Neural cell (in vitro differentiated cells): ENCODE data around the gene ACAP3. TPM values are rescaled to one million over a fixed set of nuclear protein-coding genes. Genes with fewer than 3 reads are reported as not detected.

ENCODE experiments used
- H2AFZ ChIP-seq: fragments of 200-600, 300-800 bp; sonication (generic), shearing (Covaris generic); 2 replicates; pipeline ENCODE4 v1.6.0; 2014; ENCODE audit warnings: low read depth, mild to moderate bottlenecking, antibody characterized with exemption, low read length, moderate library complexity
- H3F3A ChIP-seq: fragments of 200-600 bp; shearing (Covaris generic); 2 replicates; pipeline ENCODE4 v1.6.1; 2016; ENCODE audit warnings: mild to moderate bottlenecking, moderate library complexity, mixed read lengths, antibody characterized with exemption, low read length; ENCODE audit not compliant: insufficient read depth, poor library complexity, severe bottlenecking
- H3K27ac ChIP-seq: fragments of 200-600, 300-800 bp; sonication (generic), shearing (Covaris generic); 2 replicates; pipeline ENCODE4 v1.5.1; 2014; ENCODE audit warnings: mild to moderate bottlenecking, low read length, moderate library complexity
- H3K27me3 ChIP-seq: fragments of 300-800, 200-600 bp; sonication (generic), shearing (Covaris generic); 2 replicates; pipeline ENCODE4 v1.6.0; 2014; ENCODE audit warnings: mild to moderate bottlenecking, low read depth, low read length, moderate library complexity; ENCODE audit not compliant: insufficient read depth
- H3K36me3 ChIP-seq: fragments of 300-800, 200-600 bp; sonication (generic), shearing (Covaris generic); 2 replicates; pipeline ENCODE4 v1.5.1; 2014; ENCODE audit warnings: mild to moderate bottlenecking, antibody characterized with exemption, low read length, moderate library complexity; ENCODE audit not compliant: insufficient read depth
- H3K4me2 ChIP-seq: fragments of 300-800, 200-600 bp; sonication (generic), shearing (Covaris generic); 2 replicates; pipeline ENCODE4 v1.6.0; 2014; ENCODE audit warnings: mild to moderate bottlenecking, low read length
- H3K4me3 ChIP-seq: fragments of 300-800, 200-600 bp; sonication (generic), shearing (Covaris generic); 2 replicates; pipeline ENCODE4 v1.5.1; 2014; ENCODE audit warnings: mild to moderate bottlenecking, low read length, moderate library complexity
- H3K79me2 ChIP-seq: fragments of 200-600 bp; shearing (Covaris generic); replicated peaks from 2 replicates; pipeline ENCODE4 v1.6.0; 2014; ENCODE audit warnings: mild to moderate bottlenecking, low read length, moderate library complexity; ENCODE audit not compliant: insufficient read depth
- H3K9ac ChIP-seq: fragments of 300-800, 200-600 bp; sonication (generic), shearing (Covaris generic); 2 replicates; pipeline ENCODE4 v1.6.1; 2016; ENCODE audit warnings: mild to moderate bottlenecking, low read length, mixed read lengths
- H3K9me2 ChIP-seq: fragments of 200-600 bp; shearing (Covaris generic); 2 replicates; pipeline ENCODE4 v1.6.1; 2016; ENCODE audit warnings: mild to moderate bottlenecking, low read length, mixed read lengths; ENCODE audit not compliant: insufficient read depth
- H3K9me3 ChIP-seq: fragments of 200-600, 300-800 bp; sonication (generic), shearing (Covaris generic); 2 replicates; pipeline ENCODE4 v1.6.1; 2016; ENCODE audit warnings: mild to moderate bottlenecking, mixed run types, low read length, moderate library complexity, mixed read lengths
- H4K20me1 ChIP-seq: fragments of 200-600 bp; shearing (Covaris generic); 2 replicates; pipeline ENCODE4 v1.6.1; 2016; ENCODE audit warnings: mild to moderate bottlenecking, mixed run types; ENCODE audit not compliant: insufficient read depth
- CTCF ChIP-seq: fragments of 450-650 bp; IDR thresholded peaks from 2 replicates; pipeline ENCODE4 v1.5.1; 2014; ENCODE audit warnings: antibody characterized with exemption, mild to moderate bottlenecking, moderate library complexity; ENCODE audit not compliant: poor library complexity, severe bottlenecking
- EP300 ChIP-seq: fragments of 450-650 bp; conservative IDR thresholded peaks from 2 replicates; pipeline ENCODE4 v1.6.1; 2014; ENCODE audit warnings: antibody characterized with exemption, mild to moderate bottlenecking, moderate library complexity; ENCODE audit not compliant: poor library complexity, severe bottlenecking
- EZH2 ChIP-seq: fragments of 200-600, 300-800 bp; shearing (Covaris generic), sonication (generic); IDR thresholded peaks from 2 replicates; pipeline ENCODE4 v1.6.1; 2014; ENCODE audit warnings: antibody characterized with exemption, low read length, borderline replicate concordance, mild to moderate bottlenecking; ENCODE audit not compliant: insufficient read depth, poor library complexity, severe bottlenecking
- MXI1 ChIP-seq: fragments of 450-650 bp; conservative IDR thresholded peaks from 2 replicates; pipeline ENCODE4 v1.6.1; 2014; ENCODE audit warnings: antibody characterized with exemption, mild to moderate bottlenecking; ENCODE audit not compliant: poor library complexity, severe bottlenecking
- POLR2AphosphoS5 ChIP-seq: IDR thresholded peaks from 2 replicates; pipeline ENCODE4 v1.6.1; 2012
- RAD21 ChIP-seq: fragments of 450-650 bp; conservative IDR thresholded peaks from 2 replicates; pipeline ENCODE4 v1.6.1; 2014; ENCODE audit warnings: antibody characterized with exemption, mild to moderate bottlenecking, moderate library complexity
- SMC3 ChIP-seq: fragments of 450-650 bp; conservative IDR thresholded peaks from 2 replicates; pipeline ENCODE4 v1.6.1; 2014; ENCODE audit warnings: antibody characterized with exemption, mild to moderate bottlenecking, moderate library complexity; ENCODE audit not compliant: poor library complexity
- TAF1 ChIP-seq: IDR thresholded peaks from 2 replicates; pipeline ENCODE4 v1.6.1; 2012; ENCODE audit warnings: low read depth
- polyA plus RNA-seq: library from polyadenylated mRNA; depleted of rRNA; stranded (reverse); fragments of >200 nt; gene quantifications from 2 replicates; pipeline ENCODE4 v1.2.3, GENCODE V29; 2014
- TF ChIP-seq, protein P1 (sequence below): IDR thresholded peaks from 2 replicates; pipeline ENCODE4 v1.6.1; 2012; ENCODE audit warnings: borderline replicate concordance

Gene ACAP3
- polyA plus RNA-seq, 1 donor from 2014 or later = 186 TPM

- no peaks in the 10 kb centered on the region for H3K36me3 ChIP-seq
- peaks cover 2% of the 10 kb centered on the region for H4K20me1 ChIP-seq
- H3K9ac ChIP-seq = peak overlapping the region; percentile 95
- peak overlapping the region; percentile 99 for H3K4me3 ChIP-seq
- peak overlapping the region; percentile 85 for H3K27ac ChIP-seq
- peaks cover 36% of the 10 kb centered on the region for H3K79me2 ChIP-seq
- H3F3A ChIP-seq = no peaks in the 10 kb centered on the region
- H2AFZ ChIP-seq = no peak overlapping the region
- no peaks in the 10 kb centered on the region for H3K9me3 ChIP-seq
- no peaks in the 10 kb centered on the region for H3K9me2 ChIP-seq
- H3K27me3 ChIP-seq = no peaks in the 10 kb centered on the region
- H3K4me2 ChIP-seq = peak overlapping the region; percentile 86
- TF ChIP-seq POLR2AphosphoS5 (no peak), SMC3 (no peak), RAD21 (no peak), EP300 (no peak), TAF1 (no peak), CTCF (no peak), EZH2 (no peak), MXI1 (no peak)
- TF ChIP-seq, protein P1, sequence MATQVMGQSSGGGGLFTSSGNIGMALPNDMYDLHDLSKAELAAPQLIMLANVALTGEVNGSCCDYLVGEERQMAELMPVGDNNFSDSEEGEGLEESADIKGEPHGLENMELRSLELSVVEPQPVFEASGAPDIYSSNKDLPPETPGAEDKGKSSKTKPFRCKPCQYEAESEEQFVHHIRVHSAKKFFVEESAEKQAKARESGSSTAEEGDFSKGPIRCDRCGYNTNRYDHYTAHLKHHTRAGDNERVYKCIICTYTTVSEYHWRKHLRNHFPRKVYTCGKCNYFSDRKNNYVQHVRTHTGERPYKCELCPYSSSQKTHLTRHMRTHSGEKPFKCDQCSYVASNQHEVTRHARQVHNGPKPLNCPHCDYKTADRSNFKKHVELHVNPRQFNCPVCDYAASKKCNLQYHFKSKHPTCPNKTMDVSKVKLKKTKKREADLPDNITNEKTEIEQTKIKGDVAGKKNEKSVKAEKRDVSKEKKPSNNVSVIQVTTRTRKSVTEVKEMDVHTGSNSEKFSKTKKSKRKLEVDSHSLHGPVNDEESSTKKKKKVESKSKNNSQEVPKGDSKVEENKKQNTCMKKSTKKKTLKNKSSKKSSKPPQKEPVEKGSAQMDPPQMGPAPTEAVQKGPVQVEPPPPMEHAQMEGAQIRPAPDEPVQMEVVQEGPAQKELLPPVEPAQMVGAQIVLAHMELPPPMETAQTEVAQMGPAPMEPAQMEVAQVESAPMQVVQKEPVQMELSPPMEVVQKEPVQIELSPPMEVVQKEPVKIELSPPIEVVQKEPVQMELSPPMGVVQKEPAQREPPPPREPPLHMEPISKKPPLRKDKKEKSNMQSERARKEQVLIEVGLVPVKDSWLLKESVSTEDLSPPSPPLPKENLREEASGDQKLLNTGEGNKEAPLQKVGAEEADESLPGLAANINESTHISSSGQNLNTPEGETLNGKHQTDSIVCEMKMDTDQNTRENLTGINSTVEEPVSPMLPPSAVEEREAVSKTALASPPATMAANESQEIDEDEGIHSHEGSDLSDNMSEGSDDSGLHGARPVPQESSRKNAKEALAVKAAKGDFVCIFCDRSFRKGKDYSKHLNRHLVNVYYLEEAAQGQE = no peak
These were observed 2.2 kb downstream of the ACAP3 start for GRCh38 chr1:1305300-1306069.

DNA sequence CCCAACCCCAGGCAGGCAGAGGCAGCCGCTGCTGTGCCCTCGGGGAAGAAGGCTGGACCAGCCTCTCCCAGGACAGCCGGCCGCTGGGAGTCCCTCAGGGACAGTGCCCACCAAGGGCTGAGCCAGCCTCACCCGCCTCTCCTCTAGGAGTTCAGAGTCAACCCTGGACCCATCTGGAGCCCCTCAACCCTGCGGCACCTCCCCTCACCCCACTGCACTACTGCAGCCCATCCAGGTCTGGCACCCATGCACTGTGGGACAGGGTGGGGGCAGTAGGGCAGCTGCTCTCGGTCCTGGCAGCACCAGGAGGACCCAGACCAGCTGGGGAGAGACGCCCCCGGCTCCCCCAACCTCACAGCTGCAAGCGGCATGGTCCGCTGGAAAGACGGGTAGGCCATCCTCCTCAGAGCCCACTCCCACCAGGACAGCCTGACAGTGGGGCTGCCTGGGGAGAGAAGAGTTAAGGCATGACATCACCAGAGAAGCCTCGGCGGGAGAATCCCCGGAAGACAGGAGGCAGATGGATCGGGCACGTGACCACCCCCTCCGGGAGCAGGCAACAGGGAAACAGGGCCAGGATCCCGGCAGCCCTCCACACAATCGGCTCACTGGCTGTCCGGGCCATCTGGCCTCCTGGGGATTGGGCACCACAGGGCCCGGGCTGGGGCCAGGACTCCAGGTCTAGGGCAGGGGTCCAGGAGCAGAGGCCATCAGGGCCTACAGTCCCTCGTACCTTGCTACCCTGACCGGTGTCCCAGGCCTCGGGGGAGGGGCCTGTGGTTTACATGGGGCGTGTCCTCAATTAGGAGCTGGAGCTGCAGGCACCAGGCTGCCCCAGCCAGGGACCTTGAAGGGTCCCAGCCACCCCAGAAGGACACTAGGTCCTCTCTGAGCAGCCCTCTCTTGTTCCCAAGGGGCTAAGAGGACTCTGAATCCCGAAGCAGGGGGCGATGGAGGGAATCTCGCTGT is 3.1 kb downstream of the ACAP3 start:
- TF ChIP-seq, protein P1 = no peak
- TF ChIP-seq EP300 (peak; percentile 47), RAD21 (no peak), SMC3 (peak; percentile 14), EZH2 (no peak), POLR2AphosphoS5 (peak; percentile 64), MXI1 (peak; percentile 54), CTCF (no peak), TAF1 (no peak)
- H3K9ac ChIP-seq = peak overlapping the region; percentile 95
- peak overlapping the region; percentile 85 for H3K27ac ChIP-seq

More for the DNA sequence above, 3.1 kb downstream of the ACAP3 start:
- Histone ChIP-seq H3K9me2 (no peaks in the 10 kb centered on the region), H3F3A (no peaks in the 10 kb centered on the region), H3K4me2 (peak overlapping the region; percentile 86), H2AFZ (no peak overlapping the region), H3K4me3 (peak overlapping the region; percentile 99), H3K36me3 (no peaks in the 10 kb centered on the region), H4K20me1 (peaks cover 2% of the 10 kb centered on the region), H3K9me3 (no peaks in the 10 kb centered on the region), H3K79me2 (peaks cover 36% of the 10 kb centered on the region), H3K27me3 (no peaks in the 10 kb centered on the region)
